Esophagus squamous epithelium (tissue), 4 donors: ENCODE results near the gene SLC10A6.

Source experiments
- CTCF ChIP-seq, 6 experiments: fragments of 450-650 bp in 4 of 6; fragments of 200-600 bp in 2 of 6; sonication (generic) in 2 of 6; IDR thresholded peaks; one replicate each; pipeline ENCODE4 v1.5.1; 2016 to 2019; ENCODE audit warnings: antibody characterized with exemption in 6 of 6, mild to moderate bottlenecking in 4 of 6, moderate library complexity in 4 of 6
- POLR2A ChIP-seq, 4 donors: fragments of 450-650 bp; IDR thresholded peaks; one replicate each; pipeline ENCODE4 v1.6.1; 2017; ENCODE audit warnings: antibody characterized with exemption in 4 of 4, mild to moderate bottlenecking in 4 of 4, moderate library complexity in 3 of 4

GRCh38 chr4:86878640-86879039 lies 29.5 kb upstream of the SLC10A6 start:
- TF ChIP-seq CTCF (IDR thresholded peaks at IDR 0.05) (peak in 1 of 6 experiments; percentile 20), POLR2A (IDR thresholded peaks at IDR 0.05) (no peak)
